GM12892 (cell line): Measurements from ENCODE around the gene GUCA1C.

Experiments
- POLR2A ChIP-seq: IDR thresholded peaks from 2 replicates; pipeline ENCODE4 v1.6.1; 2011; ENCODE audit warnings: low read depth, low read length, control low read depth
- POLR2AphosphoS5 ChIP-seq: IDR thresholded peaks from 2 replicates; pipeline ENCODE4 v1.6.1; 2011; ENCODE audit warnings: low read depth, low read length, control low read depth
- TAF1 ChIP-seq: IDR thresholded peaks from 2 replicates; pipeline ENCODE4 v1.6.1; 2011; ENCODE audit warnings: low read depth, mild to moderate bottlenecking, control low read depth, low read length, borderline replicate concordance

GRCh38 chr3:108887121-108887520 lies 66.6 kb downstream of the GUCA1C start:
- TF ChIP-seq POLR2A (no peak), POLR2AphosphoS5 (no peak), TAF1 (no peak)
